OCI-LY7 (cell line): ENCODE results near the gene CDC42.

Experiments used
- CTCF ChIP-seq: fragments of 200-600 bp; sonication (generic); conservative IDR thresholded peaks from 2 replicates; pipeline ENCODE4 v1.5.1; 2014; ENCODE audit warnings: mild to moderate bottlenecking, antibody characterized with exemption, low read length, moderate library complexity, mixed read lengths
- EZH2phosphoT487 ChIP-seq: fragments of 200-600 bp; sonication (generic); IDR thresholded peaks from 2 replicates; pipeline ENCODE4 v1.6.1; 2018; ENCODE audit warnings: low read depth, borderline replicate concordance, mild to moderate bottlenecking, mixed run types, antibody characterized with exemption, low read length, moderate library complexity, mixed read lengths

- TF ChIP-seq CTCF: no peak
- no peak for TF ChIP-seq EZH2phosphoT487
Measured at GRCh38 chr1:22056936-22057335, 4.4 kb downstream of the CDC42 start.
